A549 treated with dexamethasone at 1 μM for 4 hours (cell line): Measurements from ENCODE around the gene SEPTIN3. TPM values are rescaled to one million over a fixed set of nuclear protein-coding genes. Genes with fewer than 3 reads are reported as not detected.

Experiments used
- total RNA-seq: library from RNA; stranded (reverse); fragments of 200-300 nt; extraction: Qiagen RNA extraction; gene quantifications from 5 replicates; pipeline ENCODE4 v1.2.3, GENCODE V29; 2022

The SEPTIN3 gene, protein sequence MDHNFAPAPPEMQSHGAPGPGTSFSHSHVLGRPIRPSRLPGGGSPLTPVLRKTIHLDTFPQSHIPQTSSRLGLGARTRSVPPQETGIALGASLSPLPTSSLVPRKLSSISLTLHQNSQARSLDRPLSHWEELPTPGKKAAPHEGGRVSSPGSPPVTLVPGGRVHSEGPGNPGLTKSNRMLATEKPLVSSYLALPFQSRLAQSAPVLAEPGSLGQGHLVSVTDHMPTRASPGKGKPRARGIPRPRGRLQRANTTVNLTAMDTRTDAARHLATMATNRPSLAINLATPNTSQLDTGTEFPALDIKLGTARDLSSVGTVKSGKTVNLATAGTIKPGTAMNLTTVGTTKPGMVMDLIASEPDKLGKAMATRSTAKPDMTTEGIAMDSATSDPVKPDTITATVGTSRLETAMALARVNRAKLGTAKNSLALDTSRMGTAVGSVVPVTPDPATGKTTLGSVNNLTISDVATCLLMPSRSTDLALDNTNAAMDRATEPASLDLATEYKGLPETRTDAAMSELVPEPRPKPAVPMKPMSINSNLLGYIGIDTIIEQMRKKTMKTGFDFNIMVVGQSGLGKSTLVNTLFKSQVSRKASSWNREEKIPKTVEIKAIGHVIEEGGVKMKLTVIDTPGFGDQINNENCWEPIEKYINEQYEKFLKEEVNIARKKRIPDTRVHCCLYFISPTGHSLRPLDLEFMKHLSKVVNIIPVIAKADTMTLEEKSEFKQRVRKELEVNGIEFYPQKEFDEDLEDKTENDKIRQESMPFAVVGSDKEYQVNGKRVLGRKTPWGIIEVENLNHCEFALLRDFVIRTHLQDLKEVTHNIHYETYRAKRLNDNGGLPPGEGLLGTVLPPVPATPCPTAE
- total RNA-seq, result 0.97 to 1.5 TPM (median 1.2 TPM) in 5 replicates

DNA sequence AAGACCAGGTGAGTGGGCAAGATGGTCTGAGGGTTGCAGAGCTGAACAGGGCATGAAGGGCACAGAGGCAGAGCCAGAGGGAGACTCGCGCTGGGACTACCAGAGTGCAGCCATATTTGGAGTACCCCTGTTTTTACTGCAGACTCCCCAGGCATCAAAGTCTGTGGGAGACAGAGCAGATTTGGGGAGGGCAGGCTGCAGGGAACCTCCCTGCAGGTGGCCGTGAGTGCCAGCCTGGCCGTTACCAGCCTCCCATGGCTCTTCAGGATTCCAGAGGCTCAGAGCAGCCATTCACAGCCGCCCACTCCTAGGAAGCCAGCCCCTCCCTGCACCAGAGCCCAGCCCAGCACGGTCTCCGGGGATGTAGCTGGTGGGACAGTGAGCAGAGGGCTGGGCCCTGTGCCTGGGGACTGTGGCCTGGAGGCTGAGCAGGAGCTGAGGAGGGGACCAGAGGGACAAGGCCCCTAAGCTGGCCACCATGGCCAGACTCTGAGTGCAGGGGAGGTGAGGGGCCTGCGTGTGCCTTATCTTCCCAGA lies at the start of gene SEPTIN3:
Gene SEPTIN3, plus strand, starts transcription at position 334 of the 537 bp plus-strand sequence. CDS start 2,050 bp downstream, outside the sequence.

GRCh38 chr22:41946629-41947423 lies 22.4 kb upstream of the SEPTIN3 start, which contains the start of gene CENPM:
Gene CENPM, minus strand, starts transcription at chr22:41947152. Its CDS starts 76 bp downstream, at chr22:41947076.

GRCh38 chr22:41951898-41952474 lies 17.3 kb upstream of the SEPTIN3 start, which contains the start of gene SMIM45:
Gene SMIM45, plus strand, starts transcription at chr22:41952150.

GRCh38 chr22:41998361-41999261 lies 29.4 kb downstream of the SEPTIN3 start, which contains the start of gene WBP2NL:
Gene WBP2NL, plus strand, starts transcription at chr22:41998788. Its CDS starts 31 bp downstream, at chr22:41998819.

Other genes starting within 250 kb of the SEPTIN3 start
- 2.5 to 3.8 TPM (median 3.3 TPM) in 5 replicates for gene CCDC134, start 168.8 kb upstream of the SEPTIN3 start, total RNA-seq
- gene SREBF2, start 136.3 kb upstream of the SEPTIN3 start, total RNA-seq, result 19.8 to 32.9 TPM (median 30.5 TPM) in 5 replicates
- gene SHISA8, start 54.4 kb upstream of the SEPTIN3 start, total RNA-seq, result 0.07 to 0.31 TPM (median 0.11 TPM) in 5 replicates
- 0.09 to 0.23 TPM (median 0.19 TPM) in 5 replicates for gene TNFRSF13C, start 42.6 kb upstream of the SEPTIN3 start, total RNA-seq
- gene CENPM, start 22.3 kb upstream of the SEPTIN3 start, total RNA-seq, result 23.9 to 33.0 TPM (median 27.6 TPM) in 5 replicates
- gene WBP2NL, start 29.3 kb downstream of the SEPTIN3 start, total RNA-seq, result 0.07 to 0.08 TPM in 2 of 5 replicates, not detected in the others
- gene NAGA, start 101.4 kb downstream of the SEPTIN3 start, total RNA-seq, result 5.5 to 7.7 TPM (median 7.4 TPM) in 5 replicates
- gene PHETA2, start 104.8 kb downstream of the SEPTIN3 start, total RNA-seq, result not detected in 5 replicates
- 28.3 to 34.4 TPM (median 32.5 TPM) in 5 replicates for gene SMDT1, start 110.3 kb downstream of the SEPTIN3 start, total RNA-seq
- 60.9 to 69.2 TPM (median 67.1 TPM) in 5 replicates for gene NDUFA6, start 121.3 kb downstream of the SEPTIN3 start, total RNA-seq
- gene CYP2D6, start 161.4 kb downstream of the SEPTIN3 start, total RNA-seq, result 0.23 to 0.57 TPM (median 0.51 TPM) in 5 replicates